KMS-11 (cell line): Measurements from ENCODE around the gene ALOXE3.
"Not testable (repeated sequence)": the region's sequence is repeated elsewhere in the genome, so short reads cannot be mapped to it uniquely, and the experiment has no call there.

Experiments
- H2AFZ ChIP-seq: fragments of 200-600 bp; sonication (generic); 2 replicates; pipeline ENCODE4 v1.6.1; 2016; ENCODE audit warnings: antibody characterized with exemption, mixed run types, low read depth
- H3K27ac ChIP-seq: fragments of 200-600 bp; sonication (generic); 2 replicates; pipeline ENCODE4 v1.6.1; 2016; ENCODE audit warnings: mild to moderate bottlenecking, mixed run types
- H3K27me3 ChIP-seq: fragments of 200-600 bp; sonication (generic); 2 replicates; pipeline ENCODE4 v1.6.1; 2017; ENCODE audit warnings: mild to moderate bottlenecking, low read depth, mixed run types, moderate library complexity; ENCODE audit not compliant: insufficient read depth
- H3K36me3 ChIP-seq: fragments of 200-600 bp; sonication (generic); 2 replicates; pipeline ENCODE4 v1.6.1; 2017; ENCODE audit warnings: mild to moderate bottlenecking, mixed run types; ENCODE audit not compliant: insufficient read depth
- H3K4me1 ChIP-seq: fragments of 200-600 bp; sonication (generic); 2 replicates; pipeline ENCODE4 v1.6.1; 2016; ENCODE audit warnings: mild to moderate bottlenecking, low read depth, mixed run types; ENCODE audit not compliant: poor library complexity, severe bottlenecking
- H3K4me2 ChIP-seq: fragments of 200-600 bp; sonication (generic); 2 replicates; pipeline ENCODE4 v1.7.0; 2016; ENCODE audit warnings: mild to moderate bottlenecking, mixed run types
- H3K4me3 ChIP-seq: fragments of 200-600 bp; sonication (generic); IDR thresholded peaks from 2 replicates; pipeline ENCODE4 v1.6.1; 2017; ENCODE audit warnings: low read depth, low read length, mixed read lengths; ENCODE audit not compliant: insufficient read depth
- H3K79me2 ChIP-seq: fragments of 200-600 bp; sonication (generic); 2 replicates; pipeline ENCODE4 v1.6.1; 2016; ENCODE audit warnings: low read depth, mixed run types; ENCODE audit not compliant: insufficient read depth
- H3K9ac ChIP-seq: fragments of 200-600 bp; sonication (generic); 2 replicates; pipeline ENCODE4 v1.6.1; 2016; ENCODE audit warnings: mild to moderate bottlenecking, mixed run types
- H4K20me1 ChIP-seq: fragments of 200-600 bp; sonication (generic); 2 replicates; pipeline ENCODE4 v1.6.1; 2016; ENCODE audit warnings: mild to moderate bottlenecking, mixed run types; ENCODE audit not compliant: insufficient read depth
- CTCF ChIP-seq: fragments of 200-600 bp; sonication (generic); conservative IDR thresholded peaks from 2 replicates; pipeline ENCODE4 v1.6.1; 2017; ENCODE audit warnings: low read depth, mild to moderate bottlenecking, antibody characterized with exemption, low read length, moderate library complexity, mixed read lengths

ALOXE3 gene

GRCh38 chr17:8063761-8064534 is 54.4 kb downstream of the ALOXE3 start:
- no peak overlapping the region for H3K27ac ChIP-seq
- peaks cover 5% of the 10 kb centered on the region; the same call in 1 of the 2 replicates for H3K27me3 ChIP-seq
- no peak for TF ChIP-seq CTCF
- H2AFZ ChIP-seq: no peak overlapping the region
- H4K20me1 ChIP-seq: no peaks in the 10 kb centered on the region
- H3K4me2 ChIP-seq: no peak overlapping the region
- no peaks in the 10 kb centered on the region for H3K4me1 ChIP-seq
- H3K36me3 ChIP-seq: no peaks in the 10 kb centered on the region
- H3K9ac ChIP-seq: no peak overlapping the region
- H3K4me3 ChIP-seq: no peak overlapping the region
- no peaks in the 10 kb centered on the region for H3K79me2 ChIP-seq

- no peak overlapping the region for H2AFZ ChIP-seq
Measured at GRCh38 chr17:8062807-8063483, 55.4 kb downstream of the ALOXE3 start.

GRCh38 chr17:8062435-8062806 is 55.9 kb downstream of the ALOXE3 start:
- no peak overlapping the region for H3K4me2 ChIP-seq

More at GRCh38 chr17:8062807-8063483, 55.4 kb downstream of the ALOXE3 start:
- Histone ChIP-seq H4K20me1 (no peaks in the 10 kb centered on the region), H3K27ac (no peak overlapping the region), H3K9ac (no peak overlapping the region), H3K4me1 (no peaks in the 10 kb centered on the region), H3K27me3 (peaks cover 5% of the 10 kb centered on the region; the same call in 1 of the 2 replicates), H3K36me3 (no peaks in the 10 kb centered on the region), H3K4me3 (no peak overlapping the region), H3K79me2 (no peaks in the 10 kb centered on the region), H3K4me2 (no peak overlapping the region)
- TF ChIP-seq CTCF: no peak

GRCh38 chr17:8061851-8062250 is 56.5 kb downstream of the ALOXE3 start:
- not testable (repeated sequence) for H3K36me3 ChIP-seq, H3K79me2 ChIP-seq, H3K27me3 ChIP-seq, H3K4me3 ChIP-seq, H4K20me1 ChIP-seq, H3K27ac ChIP-seq, H3K4me1 ChIP-seq, H3K4me2 ChIP-seq, H3K9ac ChIP-seq, H2AFZ ChIP-seq

More at GRCh38 chr17:8062435-8062806, 55.9 kb downstream of the ALOXE3 start:
- Histone ChIP-seq H3K79me2 (no peaks in the 10 kb centered on the region), H3K27me3 (peaks cover 5% of the 10 kb centered on the region; the same call in 1 of the 2 replicates), H3K4me1 (no peaks in the 10 kb centered on the region), H3K4me3 (no peak overlapping the region), H4K20me1 (no peaks in the 10 kb centered on the region), H3K9ac (no peak overlapping the region), H2AFZ (no peak overlapping the region), H3K36me3 (no peaks in the 10 kb centered on the region), H3K27ac (no peak overlapping the region)
- TF ChIP-seq CTCF: no peak

- no peaks in the 10 kb centered on the region for H3K4me1 ChIP-seq
- no peak overlapping the region for H3K4me3 ChIP-seq
- H4K20me1 ChIP-seq: no peaks in the 10 kb centered on the region
- no peak overlapping the region for H3K27ac ChIP-seq
- peaks cover 5% of the 10 kb centered on the region; the same call in 1 of the 2 replicates for H3K27me3 ChIP-seq
- H3K36me3 ChIP-seq: no peaks in the 10 kb centered on the region
- no peaks in the 10 kb centered on the region for H3K79me2 ChIP-seq
- H2AFZ ChIP-seq: no peak overlapping the region
- H3K4me2 ChIP-seq: no peak overlapping the region
- H3K9ac ChIP-seq: no peak overlapping the region
- TF ChIP-seq CTCF: peak; percentile 54
Measured at GRCh38 chr17:8060274-8060673, 58.0 kb downstream of the ALOXE3 start.
